ENCODE results near the gene CAMTA1.

The CAMTA1 gene

GRCh38 chr1:6984536-6984935 lies 199.3 kb downstream of the CAMTA1 start:
- H3K4me3 ChIP-seq (ENCODE audit: low read depth, low read length), result no peak overlapping the region
- no peaks in the 10 kb centered on the region for H3K27me3 ChIP-seq (ENCODE audit: control insufficient read depth, insufficient read depth, low read length)
- H3K9ac ChIP-seq (ENCODE audit: low read length), result no peak overlapping the region
- H3K36me3 ChIP-seq (ENCODE audit: control insufficient read depth, insufficient read depth, low read length), result no peaks in the 10 kb centered on the region
- peaks cover 10% of the 10 kb centered on the region for H3K4me1 ChIP-seq (ENCODE audit: control insufficient read depth, insufficient read depth, low read length)
- H3K27ac ChIP-seq (ENCODE audit: low read depth, low read length), result no peak overlapping the region
- H3K9me3 ChIP-seq (ENCODE audit: control insufficient read depth, insufficient read depth, low read depth, low read length), result peaks cover 8% of the 10 kb centered on the region; the same call in 1 of the 2 replicates

GRCh38 chr1:6984986-6985385 lies 199.7 kb downstream of the CAMTA1 start:
- H3K9ac ChIP-seq (ENCODE audit: low read length), result no peak overlapping the region
- H3K4me1 ChIP-seq (ENCODE audit: control insufficient read depth, insufficient read depth, low read length), result peaks cover 10% of the 10 kb centered on the region
- peaks cover 8% of the 10 kb centered on the region; the same call in 1 of the 2 replicates for H3K9me3 ChIP-seq (ENCODE audit: control insufficient read depth, insufficient read depth, low read depth, low read length)
- H3K27ac ChIP-seq (ENCODE audit: low read depth, low read length), result no peak overlapping the region
- H3K36me3 ChIP-seq (ENCODE audit: control insufficient read depth, insufficient read depth, low read length), result no peaks in the 10 kb centered on the region
- H3K27me3 ChIP-seq (ENCODE audit: control insufficient read depth, insufficient read depth, low read length), result no peaks in the 10 kb centered on the region
- H3K4me3 ChIP-seq (ENCODE audit: low read depth, low read length), result no peak overlapping the region

GRCh38 chr1:6985549-6986276 lies 200.5 kb downstream of the CAMTA1 start:
- peaks cover 10% of the 10 kb centered on the region for H3K4me1 ChIP-seq (ENCODE audit: control insufficient read depth, insufficient read depth, low read length)
- peaks cover 4% of the 10 kb centered on the region; the same call in 1 of the 2 replicates for H3K9me3 ChIP-seq (ENCODE audit: control insufficient read depth, insufficient read depth, low read depth, low read length)
- no peaks in the 10 kb centered on the region for H3K36me3 ChIP-seq (ENCODE audit: control insufficient read depth, insufficient read depth, low read length)
- no peak overlapping the region for H3K27ac ChIP-seq (ENCODE audit: low read depth, low read length)
- H3K9ac ChIP-seq (ENCODE audit: low read length), result no peak overlapping the region
- H3K27me3 ChIP-seq (ENCODE audit: control insufficient read depth, insufficient read depth, low read length), result no peaks in the 10 kb centered on the region
- H3K4me3 ChIP-seq (ENCODE audit: low read depth, low read length), result no peak overlapping the region

- Histone ChIP-seq H3K9ac (ENCODE audit: low read length) (no peak overlapping the region), H3K27me3 (ENCODE audit: control insufficient read depth, insufficient read depth, low read length) (no peaks in the 10 kb centered on the region), H3K4me1 (ENCODE audit: control insufficient read depth, insufficient read depth, low read length) (peaks cover 10% of the 10 kb centered on the region), H3K27ac (ENCODE audit: low read depth, low read length) (no peak overlapping the region), H3K36me3 (ENCODE audit: control insufficient read depth, insufficient read depth, low read length) (no peaks in the 10 kb centered on the region), H3K9me3 (ENCODE audit: control insufficient read depth, insufficient read depth, low read depth, low read length) (peaks cover 4% of the 10 kb centered on the region; the same call in 1 of the 2 replicates), H3K4me3 (ENCODE audit: low read depth, low read length) (no peak overlapping the region)
These were observed 201.0 kb downstream of the CAMTA1 start for GRCh38 chr1:6986281-6986680.

- Histone ChIP-seq H3K4me1 (ENCODE audit: control insufficient read depth, insufficient read depth, low read length) (peaks cover 10% of the 10 kb centered on the region), H3K27me3 (ENCODE audit: control insufficient read depth, insufficient read depth, low read length) (no peaks in the 10 kb centered on the region), H3K27ac (ENCODE audit: low read depth, low read length) (no peak overlapping the region), H3K9me3 (ENCODE audit: control insufficient read depth, insufficient read depth, low read depth, low read length) (peaks cover 4% of the 10 kb centered on the region; the same call in 1 of the 2 replicates), H3K9ac (ENCODE audit: low read length) (no peak overlapping the region), H3K36me3 (ENCODE audit: control insufficient read depth, insufficient read depth, low read length) (no peaks in the 10 kb centered on the region), H3K4me3 (ENCODE audit: low read depth, low read length) (no peak overlapping the region)
These were observed 202.7 kb downstream of the CAMTA1 start for GRCh38 chr1:6987940-6988339.

GRCh38 chr1:6988796-6989195 lies 203.5 kb downstream of the CAMTA1 start:
- Histone ChIP-seq H3K4me1 (ENCODE audit: control insufficient read depth, insufficient read depth, low read length) (peaks cover 10% of the 10 kb centered on the region), H3K36me3 (ENCODE audit: control insufficient read depth, insufficient read depth, low read length) (no peaks in the 10 kb centered on the region), H3K4me3 (ENCODE audit: low read depth, low read length) (no peak overlapping the region), H3K27me3 (ENCODE audit: control insufficient read depth, insufficient read depth, low read length) (no peaks in the 10 kb centered on the region), H3K9me3 (ENCODE audit: control insufficient read depth, insufficient read depth, low read depth, low read length) (peaks cover 4% of the 10 kb centered on the region; the same call in 1 of the 2 replicates), H3K27ac (ENCODE audit: low read depth, low read length) (no peak overlapping the region), H3K9ac (ENCODE audit: low read length) (no peak overlapping the region)

GRCh38 chr1:6989212-6990159 lies 204.2 kb downstream of the CAMTA1 start:
- Histone ChIP-seq H3K27ac (ENCODE audit: low read depth, low read length) (no peak overlapping the region), H3K36me3 (ENCODE audit: control insufficient read depth, insufficient read depth, low read length) (no peaks in the 10 kb centered on the region), H3K27me3 (ENCODE audit: control insufficient read depth, insufficient read depth, low read length) (no peaks in the 10 kb centered on the region), H3K4me1 (ENCODE audit: control insufficient read depth, insufficient read depth, low read length) (peaks cover 10% of the 10 kb centered on the region), H3K9ac (ENCODE audit: low read length) (no peak overlapping the region), H3K9me3 (ENCODE audit: control insufficient read depth, insufficient read depth, low read depth, low read length) (peaks cover 4% of the 10 kb centered on the region; the same call in 1 of the 2 replicates), H3K4me3 (ENCODE audit: low read depth, low read length) (no peak overlapping the region)

- Histone ChIP-seq H3K27me3 (ENCODE audit: control insufficient read depth, insufficient read depth, low read length) (no peaks in the 10 kb centered on the region), H3K9me3 (ENCODE audit: control insufficient read depth, insufficient read depth, low read depth, low read length) (peaks cover 4% of the 10 kb centered on the region; the same call in 1 of the 2 replicates), H3K4me3 (ENCODE audit: low read depth, low read length) (no peak overlapping the region), H3K36me3 (ENCODE audit: control insufficient read depth, insufficient read depth, low read length) (no peaks in the 10 kb centered on the region), H3K27ac (ENCODE audit: low read depth, low read length) (no peak overlapping the region), H3K4me1 (ENCODE audit: control insufficient read depth, insufficient read depth, low read length) (peaks cover 18% of the 10 kb centered on the region), H3K9ac (ENCODE audit: low read length) (no peak overlapping the region)
These were observed 206.0 kb downstream of the CAMTA1 start for GRCh38 chr1:6991266-6991665.

GRCh38 chr1:6995789-6996188 lies 210.5 kb downstream of the CAMTA1 start:
- H3K9ac ChIP-seq (ENCODE audit: low read length), result no peak overlapping the region
- no peaks in the 10 kb centered on the region for H3K9me3 ChIP-seq (ENCODE audit: control insufficient read depth, insufficient read depth, low read depth, low read length)
- H3K27me3 ChIP-seq (ENCODE audit: control insufficient read depth, insufficient read depth, low read length), result no peaks in the 10 kb centered on the region

GRCh38 chr1:6996371-6996770 lies 211.1 kb downstream of the CAMTA1 start:
- Histone ChIP-seq H3K4me1 (ENCODE audit: control insufficient read depth, insufficient read depth, low read length) (peaks cover 10% of the 10 kb centered on the region), H3K27me3 (ENCODE audit: control insufficient read depth, insufficient read depth, low read length) (no peaks in the 10 kb centered on the region), H3K27ac (ENCODE audit: low read depth, low read length) (no peak overlapping the region), H3K4me3 (ENCODE audit: low read depth, low read length) (no peak overlapping the region), H3K36me3 (ENCODE audit: control insufficient read depth, insufficient read depth, low read length) (no peaks in the 10 kb centered on the region), H3K9ac (ENCODE audit: low read length) (no peak overlapping the region), H3K9me3 (ENCODE audit: control insufficient read depth, insufficient read depth, low read depth, low read length) (no peaks in the 10 kb centered on the region)

More at GRCh38 chr1:6995789-6996188, 210.5 kb downstream of the CAMTA1 start:
- Histone ChIP-seq H3K4me3 (ENCODE audit: low read depth, low read length) (no peak overlapping the region), H3K4me1 (ENCODE audit: control insufficient read depth, insufficient read depth, low read length) (peaks cover 10% of the 10 kb centered on the region), H3K27ac (ENCODE audit: low read depth, low read length) (no peak overlapping the region), H3K36me3 (ENCODE audit: control insufficient read depth, insufficient read depth, low read length) (no peaks in the 10 kb centered on the region)

- Histone ChIP-seq H3K9me3 (ENCODE audit: control insufficient read depth, insufficient read depth, low read depth, low read length) (no peaks in the 10 kb centered on the region), H3K4me1 (ENCODE audit: control insufficient read depth, insufficient read depth, low read length) (peaks cover 10% of the 10 kb centered on the region), H3K4me3 (ENCODE audit: low read depth, low read length) (no peak overlapping the region), H3K27me3 (ENCODE audit: control insufficient read depth, insufficient read depth, low read length) (no peaks in the 10 kb centered on the region), H3K36me3 (ENCODE audit: control insufficient read depth, insufficient read depth, low read length) (no peaks in the 10 kb centered on the region), H3K9ac (ENCODE audit: low read length) (no peak overlapping the region), H3K27ac (ENCODE audit: low read depth, low read length) (no peak overlapping the region)
These were observed 211.6 kb downstream of the CAMTA1 start for GRCh38 chr1:6996866-6997265.
